Ureter (tissue), 1 donor: Measurements from ENCODE around the gene CDCA4. TPM values are rescaled to one million over a fixed set of nuclear protein-coding genes. Genes with fewer than 3 reads are reported as not detected.
"Not testable (repeated sequence)": the region's sequence is repeated elsewhere in the genome, so short reads cannot be mapped to it uniquely, and the experiment has no call there.

Experiments
- DNase-seq: peaks from one replicate; pipeline ENCODE4 v3.0.0-alpha.2; 2020; ENCODE audit warnings: low spot score
- total RNA-seq: library from RNA; stranded (reverse); gene quantifications from one replicate; pipeline ENCODE4 v1.2.4, GENCODE V29; 2023
- donor health status: DM: yes; HTN: yes; CAD: no.

The CDCA4 gene
- total RNA-seq, result 8.1 TPM

- DNase-seq, result peak; percentile 96
Observed at GRCh38 chr14:105020815-105021655, at the start of gene CDCA4. Gene CDCA4 (minus strand): TSS chr14:105021083. CDS start chr14:105011929, 9,154 bp downstream.

- no peak for DNase-seq
Observed at GRCh38 chr14:105069871-105070759, 49.2 kb upstream of the CDCA4 start.

- DNase-seq, result no peak
Observed at GRCh38 chr14:105069522-105069870, 48.6 kb upstream of the CDCA4 start.

GRCh38 chr14:105068818-105069217 is 47.9 kb upstream of the CDCA4 start:
- no peak for DNase-seq

GRCh38 chr14:105067969-105068301 is 47.1 kb upstream of the CDCA4 start:
- no peak for DNase-seq

GRCh38 chr14:105067140-105067968 is 46.5 kb upstream of the CDCA4 start:
- DNase-seq, result no peak

GRCh38 chr14:105066240-105067071 is 45.6 kb upstream of the CDCA4 start:
- no peak for DNase-seq

- DNase-seq, result no peak
Observed at GRCh38 chr14:105065280-105066228, 44.7 kb upstream of the CDCA4 start, which contains the start of gene GPR132. Gene GPR132 (minus strand): TSS chr14:105065430. CDS start chr14:105055420, 10,010 bp downstream.

- DNase-seq, result no peak
Observed at GRCh38 chr14:105064721-105065143, 43.8 kb upstream of the CDCA4 start.

GRCh38 chr14:105064001-105064400 is 43.1 kb upstream of the CDCA4 start:
- no peak for DNase-seq

GRCh38 chr14:105063506-105063905 is 42.6 kb upstream of the CDCA4 start:
- DNase-seq, result not testable (repeated sequence)

GRCh38 chr14:105063056-105063455 is 42.2 kb upstream of the CDCA4 start:
- no peak for DNase-seq

GRCh38 chr14:105062048-105062433 is 41.2 kb upstream of the CDCA4 start:
- DNase-seq, result no peak

GRCh38 chr14:105061428-105062047 is 40.7 kb upstream of the CDCA4 start:
- DNase-seq, result no peak

- DNase-seq, result no peak
Observed at GRCh38 chr14:105060751-105061427, 40.0 kb upstream of the CDCA4 start.

- no peak for DNase-seq
Observed at GRCh38 chr14:105059925-105060565, 39.2 kb upstream of the CDCA4 start.

- no peak for DNase-seq
Observed at GRCh38 chr14:105059035-105059924, 38.4 kb upstream of the CDCA4 start.
